Measurements from ENCODE around the gene SBK3. TPM values are rescaled to one million over a fixed set of nuclear protein-coding genes. Genes with fewer than 3 reads are reported as not detected.

Gene SBK3
- total and polyA plus RNA-seq, 10 of the 15 experiments (the other 5 are each of a cell fraction or from before 2014, with no cell fraction given), result not detected

DNA sequence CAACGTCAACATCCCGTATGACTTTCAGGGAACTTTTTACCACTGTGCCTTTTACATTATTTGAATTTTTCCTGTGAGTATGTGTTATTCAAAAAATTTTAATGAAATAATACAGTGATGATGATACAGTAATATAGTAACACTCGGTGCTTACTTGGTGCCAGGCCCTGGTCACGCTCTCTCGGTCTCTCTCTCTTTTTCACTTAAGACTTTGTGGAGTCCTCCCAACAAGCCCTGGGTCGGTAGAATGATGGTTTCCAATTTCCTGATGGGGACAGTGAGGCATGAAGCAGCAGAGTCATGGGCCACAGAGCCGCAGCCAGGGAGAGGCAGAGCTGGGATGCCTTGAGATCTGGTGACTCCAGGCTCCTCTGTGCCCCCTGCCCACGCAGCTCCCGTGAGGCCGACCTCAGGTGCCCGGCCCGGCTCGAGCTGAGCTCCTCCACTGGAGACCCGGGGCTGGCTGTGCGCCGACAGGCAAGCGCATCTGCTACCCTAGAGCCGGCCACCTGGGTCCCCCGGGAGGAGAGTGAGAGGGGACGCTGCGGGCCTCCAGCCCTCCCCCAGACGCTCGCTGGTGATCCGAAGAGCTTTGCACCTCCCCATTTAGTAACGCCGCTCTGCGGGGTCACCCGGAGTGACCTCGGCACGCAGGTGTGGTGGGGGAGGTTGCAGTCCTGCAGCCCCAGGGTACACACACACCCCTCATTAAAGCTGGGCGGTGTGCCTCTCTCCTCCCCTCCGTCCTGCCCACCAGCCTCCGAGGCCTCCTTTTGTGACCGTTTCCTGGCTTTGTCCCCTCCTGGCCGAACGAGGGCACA lies 4.4 kb upstream of the SBK3 start:
- ChIA-PET CTCF (interaction anchor here (0.6 to 0.9 kb wide), 2 partner anchors 25 to 82 kb away, joined by 3 read pairs; no protein-coding TSS in a partner anchor), RAD21 (ENCODE audit: unreplicated experiment) (no interaction called here), POLR2A (no interaction called here), SMC1A (ENCODE audit: uncharacterized antibody, unreplicated experiment) (no interaction called here)
- Histone ChIP-seq H3K79me2 (ENCODE audit: control insufficient read depth, insufficient read depth, low read length) (no peaks in the 10 kb centered on the region), H3K9me3 (replicated peaks; ENCODE audit: control insufficient read depth, insufficient read depth, low read length) (no peaks in the 10 kb centered on the region), H3K4me1 (ENCODE audit: control insufficient read depth, insufficient read depth, low read length) (no peaks in the 10 kb centered on the region), H3K27ac (ENCODE audit: control insufficient read depth, insufficient read depth) (no peak overlapping the region), H2AFZ (ENCODE audit: control insufficient read depth, low read depth, low read length) (no peak overlapping the region), H3K4me2 (ENCODE audit: control insufficient read depth, insufficient read depth) (no peak overlapping the region), H3K4me3 (no peak overlapping the region), H4K20me1 (ENCODE audit: control insufficient read depth, insufficient read depth) (no peaks in the 10 kb centered on the region), H3K27me3 (replicated peaks in 1 of 2; ENCODE audit: control insufficient read depth in 2 of 2, insufficient read depth in 2 of 2, low read length in 1 of 2) (peaks cover 1 to 7% of the 10 kb centered on the region in 2 experiments; a peak in 3 of 4 replicates), H3K9ac (ENCODE audit: control insufficient read depth, insufficient read depth, low read length) (no peak overlapping the region), H3K36me3 (ENCODE audit: control insufficient read depth in 2 of 2, insufficient read depth in 2 of 2, low read length in 1 of 2) (no peaks in the 10 kb centered on the region)
- DNase-seq (ENCODE audit: low read depth, low spot score) (no peak), ATAC-seq (peak; percentile 48), FAIRE-seq (no peak)
- TF ChIP-seq PRDM15 (CRISPR knock-in tag; IDR thresholded peaks at IDR 0.05) (no peak), MTA3 (IDR thresholded peaks at IDR 0.05; ENCODE audit: borderline replicate concordance, low read length) (no peak), NR2F1 (conservative IDR thresholded peaks at IDR 0.05) (0 out of 2 replicates have a peak, but pooled peaks have one; percentile 43), KDM1A (IDR thresholded peaks at IDR 0.05; ENCODE audit: borderline replicate concordance) (no peak), ZNF384 (IDR thresholded peaks at IDR 0.05; ENCODE audit: borderline replicate concordance, low read depth, low read length) (no peak), KLF5 (IDR thresholded peaks at IDR 0.05; ENCODE audit: partially characterized antibody) (no peak), POLR2AphosphoS5 (IDR thresholded peaks at IDR 0.05; ENCODE audit: low read length) (no peak)
- TF ChIP-seq, protein P1, sequence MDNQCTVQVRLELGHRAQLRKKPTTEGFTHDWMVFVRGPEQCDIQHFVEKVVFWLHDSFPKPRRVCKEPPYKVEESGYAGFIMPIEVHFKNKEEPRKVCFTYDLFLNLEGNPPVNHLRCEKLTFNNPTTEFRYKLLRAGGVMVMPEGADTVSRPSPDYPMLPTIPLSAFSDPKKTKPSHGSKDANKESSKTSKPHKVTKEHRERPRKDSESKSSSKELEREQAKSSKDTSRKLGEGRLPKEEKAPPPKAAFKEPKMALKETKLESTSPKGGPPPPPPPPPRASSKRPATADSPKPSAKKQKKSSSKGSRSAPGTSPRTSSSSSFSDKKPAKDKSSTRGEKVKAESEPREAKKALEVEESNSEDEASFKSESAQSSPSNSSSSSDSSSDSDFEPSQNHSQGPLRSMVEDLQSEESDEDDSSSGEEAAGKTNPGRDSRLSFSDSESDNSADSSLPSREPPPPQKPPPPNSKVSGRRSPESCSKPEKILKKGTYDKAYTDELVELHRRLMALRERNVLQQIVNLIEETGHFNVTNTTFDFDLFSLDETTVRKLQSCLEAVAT (IDR thresholded peaks at IDR 0.05), result no peak
- TF ChIP-seq, protein P2, sequence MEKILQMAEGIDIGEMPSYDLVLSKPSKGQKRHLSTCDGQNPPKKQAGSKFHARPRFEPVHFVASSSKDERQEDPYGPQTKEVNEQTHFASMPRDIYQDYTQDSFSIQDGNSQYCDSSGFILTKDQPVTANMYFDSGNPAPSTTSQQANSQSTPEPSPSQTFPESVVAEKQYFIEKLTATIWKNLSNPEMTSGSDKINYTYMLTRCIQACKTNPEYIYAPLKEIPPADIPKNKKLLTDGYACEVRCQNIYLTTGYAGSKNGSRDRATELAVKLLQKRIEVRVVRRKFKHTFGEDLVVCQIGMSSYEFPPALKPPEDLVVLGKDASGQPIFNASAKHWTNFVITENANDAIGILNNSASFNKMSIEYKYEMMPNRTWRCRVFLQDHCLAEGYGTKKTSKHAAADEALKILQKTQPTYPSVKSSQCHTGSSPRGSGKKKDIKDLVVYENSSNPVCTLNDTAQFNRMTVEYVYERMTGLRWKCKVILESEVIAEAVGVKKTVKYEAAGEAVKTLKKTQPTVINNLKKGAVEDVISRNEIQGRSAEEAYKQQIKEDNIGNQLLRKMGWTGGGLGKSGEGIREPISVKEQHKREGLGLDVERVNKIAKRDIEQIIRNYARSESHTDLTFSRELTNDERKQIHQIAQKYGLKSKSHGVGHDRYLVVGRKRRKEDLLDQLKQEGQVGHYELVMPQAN (conservative IDR thresholded peaks at IDR 0.05), result no peak
- BruUV-seq (replicated peaks), result no TSS peak
- 4% methylated on average over 36 of the region's 36 CpGs for WGBS (ENCODE audit: insufficient coverage, insufficient replicate concordance, low lambda C conversion rate, missing lambda C conversion rate)
- intact Hi-C loops (cut with micrococcal nuclease; ENCODE audit: unreplicated experiment) (no loop called here), in situ Hi-C loops (cut with MboI) (no loop called here)
